HG03025 (cell line): ENCODE measurements around the gene AP1B1.
"Not testable (repeated sequence)": the region's sequence is repeated elsewhere in the genome, so short reads cannot be mapped to it uniquely, and the experiment has no call there.

Experiments used
- ATAC-seq: cut with Tn5 transposase; IDR thresholded peaks from one replicate; pipeline ENCODE4 v1.9.1; 2021; ENCODE audit warnings: mild to moderate bottlenecking, moderate library complexity; ENCODE audit not compliant: unreplicated experiment, low FRiP score

AP1B1 gene

GRCh38 chr22:29387921-29388758 is at the start of gene AP1B1:
Gene AP1B1, minus strand, starts transcription at chr22:29388570. Its CDS starts 21,327 bp downstream, at chr22:29367243.
- peak; percentile 81 for ATAC-seq

DNA sequence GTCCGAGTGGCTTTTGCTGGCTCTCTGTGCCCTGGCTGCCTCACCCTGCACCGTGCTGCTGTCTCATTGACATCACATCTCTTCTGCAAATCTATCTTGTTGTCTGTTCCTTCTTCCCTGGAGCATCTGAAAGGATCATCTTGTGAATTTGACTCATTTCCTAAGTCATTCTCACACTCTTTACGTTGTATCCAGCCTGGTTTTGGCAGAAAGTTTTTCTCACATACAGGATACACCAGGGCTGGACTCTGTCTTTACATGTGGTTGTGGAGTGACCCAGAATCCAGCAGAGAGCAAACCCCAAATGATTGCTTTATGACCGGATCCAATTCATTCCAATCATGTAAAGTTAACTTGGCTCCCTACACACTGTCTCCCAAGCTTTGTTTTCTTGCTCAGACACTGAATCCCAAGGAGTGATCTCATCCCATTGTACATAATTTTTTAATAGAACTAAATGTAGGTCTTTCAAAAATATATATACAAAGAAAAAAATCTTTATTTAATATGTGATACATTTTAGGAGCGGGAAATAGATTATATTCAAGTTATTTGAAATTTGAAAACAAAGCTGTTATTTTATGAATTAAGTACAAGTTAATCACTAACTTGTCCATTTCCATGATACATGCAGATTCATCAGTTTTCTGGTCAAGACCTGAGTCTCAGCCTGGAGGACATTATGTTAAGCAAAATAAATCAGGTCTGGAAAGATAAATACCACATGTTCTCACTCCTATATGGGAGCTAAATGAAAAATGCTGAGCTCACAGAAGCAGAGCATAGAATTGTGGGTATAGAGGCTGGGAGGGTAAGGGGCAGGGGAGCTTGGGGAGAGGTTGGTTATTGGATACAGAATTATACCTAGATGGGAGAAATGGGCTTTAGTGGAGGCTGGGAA is 47.1 kb upstream of the AP1B1 start:
- no peak for ATAC-seq

GRCh38 chr22:29434288-29434687 is 45.9 kb upstream of the AP1B1 start:
- no peak for ATAC-seq

- ATAC-seq, result no peak
Measured at GRCh38 chr22:29433856-29434255, 45.5 kb upstream of the AP1B1 start.

DNA sequence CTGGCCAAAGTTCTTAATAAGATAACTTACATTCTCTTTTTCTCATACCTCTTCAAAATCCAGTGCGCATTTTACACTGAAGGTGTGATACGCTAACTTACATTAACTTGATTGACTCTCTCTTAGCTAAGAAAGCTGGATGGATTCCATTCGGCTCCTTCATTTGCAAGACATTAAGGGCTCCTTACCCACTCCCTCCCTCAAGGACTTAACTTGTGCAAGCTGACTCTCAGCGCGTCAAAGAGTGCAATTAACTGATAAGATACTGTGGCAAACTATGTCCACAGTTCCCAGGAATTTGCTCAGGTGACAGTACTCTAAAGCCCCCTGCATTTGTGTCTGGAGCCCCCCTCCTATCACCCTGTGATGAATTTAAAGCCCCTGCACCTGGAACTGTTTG is 43.6 kb upstream of the AP1B1 start:
- ATAC-seq, result no peak

DNA sequence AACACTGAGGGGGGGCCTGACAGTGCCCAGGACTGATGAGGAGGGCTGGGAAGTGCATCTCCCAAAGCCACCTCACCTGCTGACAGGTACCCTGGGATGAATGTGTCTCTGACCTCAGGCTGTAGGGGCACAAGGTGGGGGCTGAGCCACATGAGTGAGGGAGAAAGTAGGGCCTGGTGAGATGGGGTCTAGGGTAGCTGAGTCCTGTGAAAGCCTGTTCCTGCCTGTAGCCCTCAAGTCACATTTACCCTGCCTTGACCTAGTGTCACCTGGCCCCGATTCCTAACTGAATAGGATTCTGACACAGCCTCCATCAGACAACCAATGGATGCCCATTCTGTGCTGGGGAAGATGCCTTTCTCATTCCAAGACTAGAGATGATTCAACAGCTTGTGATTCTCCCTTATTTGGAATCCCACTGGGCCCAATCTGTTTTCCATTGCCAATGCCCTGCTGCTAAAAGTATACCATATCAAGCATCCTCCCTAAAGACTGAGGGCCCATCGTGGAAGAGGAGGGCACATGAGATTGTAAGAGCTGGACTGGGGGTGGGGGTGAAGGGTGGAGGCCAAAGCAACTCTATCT is 38.9 kb upstream of the AP1B1 start:
- ATAC-seq, result no peak

GRCh38 chr22:29426476-29426875 is 38.1 kb upstream of the AP1B1 start:
- no peak for ATAC-seq

DNA sequence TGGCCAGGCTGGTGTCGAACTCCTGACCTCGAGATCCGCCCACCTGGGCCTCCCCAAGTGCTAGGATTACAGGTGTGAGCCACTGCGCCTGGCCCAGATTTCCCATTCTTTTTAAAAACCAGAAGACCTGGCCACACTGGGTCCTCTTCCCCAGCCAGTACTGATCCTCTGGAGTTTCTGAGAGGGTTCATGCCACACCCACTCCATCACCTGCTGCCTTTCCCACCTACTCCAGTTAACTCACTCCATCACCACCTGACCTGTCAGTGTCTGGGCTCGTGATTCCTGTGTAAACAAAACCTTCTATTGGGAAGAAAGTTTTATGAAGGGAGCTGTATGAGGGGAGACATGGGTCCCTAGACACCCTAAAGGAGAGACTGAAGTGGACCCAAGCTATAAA is 30.3 kb upstream of the AP1B1 start:
- ATAC-seq, result not testable (repeated sequence)

DNA sequence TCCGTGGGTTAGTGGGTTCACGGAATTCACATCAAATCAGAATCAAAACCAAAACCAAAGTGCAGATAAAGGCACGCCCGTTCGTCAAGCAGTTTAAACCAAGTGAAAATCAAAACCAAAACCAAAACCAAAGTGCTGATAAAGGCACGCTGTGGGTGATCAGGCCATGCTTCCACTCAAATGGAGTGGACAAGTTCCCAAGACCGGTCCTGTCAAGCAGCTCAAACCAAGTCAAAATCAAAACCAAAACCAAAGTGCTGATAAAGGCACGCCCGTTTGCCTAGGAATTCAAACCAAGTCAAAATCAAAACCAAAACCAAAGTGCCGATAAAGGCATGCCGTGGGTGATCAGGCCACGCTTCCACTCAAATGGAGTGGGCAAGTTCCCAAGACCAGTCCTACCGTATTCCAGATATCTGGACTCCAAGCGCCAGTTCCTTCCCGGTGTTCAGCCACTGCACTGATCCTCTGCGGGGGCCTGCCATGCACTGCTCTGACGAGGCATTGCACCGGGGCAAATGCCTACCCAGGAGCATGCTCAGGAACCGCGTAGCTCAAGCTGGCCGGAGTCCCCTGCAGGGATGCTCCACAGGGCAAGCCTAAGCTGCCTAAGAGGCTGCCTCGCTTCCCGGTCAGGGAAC is 26.7 kb upstream of the AP1B1 start:
- not testable (repeated sequence) for ATAC-seq

DNA sequence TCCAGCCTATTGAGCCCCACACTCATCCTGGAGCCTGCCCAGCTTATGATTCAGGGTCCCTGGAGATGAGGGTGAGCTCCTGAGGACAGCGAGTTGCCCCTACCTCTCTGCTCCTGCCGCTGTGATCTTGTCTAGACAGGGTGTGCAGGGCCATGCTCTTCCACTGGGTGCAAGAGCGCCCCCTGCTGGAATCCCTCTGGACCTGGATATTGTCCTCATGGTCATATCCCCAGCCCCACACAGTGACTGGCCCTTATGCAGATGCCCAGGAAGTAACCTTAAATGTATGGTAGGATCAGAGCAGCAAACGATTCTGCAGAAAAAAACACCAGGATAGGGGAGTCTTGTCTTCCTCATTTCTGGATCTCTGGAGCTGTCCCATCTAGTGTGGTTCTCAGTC is 24.4 kb upstream of the AP1B1 start:
- not testable (repeated sequence) for ATAC-seq

- not testable (repeated sequence) for ATAC-seq
Measured at GRCh38 chr22:29411569-29412211, 23.3 kb upstream of the AP1B1 start.

GRCh38 chr22:29408940-29409339 is 20.6 kb upstream of the AP1B1 start:
- no peak for ATAC-seq

DNA sequence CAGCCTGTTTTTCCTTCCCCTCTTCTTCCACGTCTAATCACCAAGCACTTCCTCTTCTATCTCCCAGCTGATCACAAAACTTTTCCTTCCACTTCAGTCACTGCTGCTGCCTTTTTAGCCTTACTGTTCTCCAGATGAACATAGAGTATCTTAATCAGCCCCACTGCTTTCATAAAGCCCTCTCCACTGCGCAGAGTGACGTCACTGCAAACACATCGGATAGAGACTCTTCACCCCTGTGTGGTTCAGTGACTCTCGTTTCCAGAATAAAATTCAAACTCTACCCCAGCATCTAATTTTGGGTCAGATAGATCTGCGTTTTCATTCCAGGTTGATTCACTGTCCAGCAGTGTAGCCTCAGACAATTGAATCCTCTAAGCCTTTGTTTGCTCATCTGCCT is 13.2 kb upstream of the AP1B1 start:
- not testable (repeated sequence) for ATAC-seq

DNA sequence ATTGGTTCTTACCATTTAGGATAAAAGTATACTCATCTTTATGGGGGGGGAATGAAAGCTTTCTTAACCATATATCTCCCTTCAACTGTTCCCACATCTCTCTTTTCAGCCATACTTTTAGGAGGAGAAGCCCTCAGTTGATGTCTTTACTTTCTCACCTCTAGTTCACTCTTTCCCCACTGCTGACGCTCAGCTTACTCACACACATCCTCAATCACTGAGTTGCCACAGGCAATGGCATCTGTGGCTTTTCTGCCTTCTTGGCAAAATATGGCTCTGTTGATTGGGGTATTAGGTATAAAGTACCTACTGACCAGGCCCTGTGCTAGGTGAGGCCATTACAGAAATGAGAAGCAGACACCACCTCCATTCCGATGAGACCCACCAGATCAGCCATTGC is 12.2 kb upstream of the AP1B1 start:
- ATAC-seq, result no peak

GRCh38 chr22:29397791-29398190 is 9.4 kb upstream of the AP1B1 start:
- no peak for ATAC-seq

DNA sequence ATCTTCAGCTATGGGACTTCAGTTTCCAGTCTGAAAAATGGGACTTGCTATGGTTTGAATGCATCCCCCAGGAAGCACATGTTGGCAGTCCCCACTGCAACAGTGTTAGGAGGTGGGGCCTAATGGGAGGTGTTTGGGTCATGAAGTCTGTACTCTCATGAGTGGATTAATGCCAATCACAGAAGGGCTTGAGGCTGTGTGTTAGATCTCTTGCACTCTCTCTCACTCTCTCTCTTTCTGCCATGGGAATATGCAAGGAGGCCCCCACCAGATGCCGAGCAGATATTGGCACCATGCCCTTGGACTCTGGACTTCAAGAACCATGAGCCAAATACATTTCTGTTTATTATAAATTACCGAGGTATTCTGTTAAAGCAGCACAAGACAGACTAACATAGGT is 7.8 kb upstream of the AP1B1 start:
- ATAC-seq, result no peak

DNA sequence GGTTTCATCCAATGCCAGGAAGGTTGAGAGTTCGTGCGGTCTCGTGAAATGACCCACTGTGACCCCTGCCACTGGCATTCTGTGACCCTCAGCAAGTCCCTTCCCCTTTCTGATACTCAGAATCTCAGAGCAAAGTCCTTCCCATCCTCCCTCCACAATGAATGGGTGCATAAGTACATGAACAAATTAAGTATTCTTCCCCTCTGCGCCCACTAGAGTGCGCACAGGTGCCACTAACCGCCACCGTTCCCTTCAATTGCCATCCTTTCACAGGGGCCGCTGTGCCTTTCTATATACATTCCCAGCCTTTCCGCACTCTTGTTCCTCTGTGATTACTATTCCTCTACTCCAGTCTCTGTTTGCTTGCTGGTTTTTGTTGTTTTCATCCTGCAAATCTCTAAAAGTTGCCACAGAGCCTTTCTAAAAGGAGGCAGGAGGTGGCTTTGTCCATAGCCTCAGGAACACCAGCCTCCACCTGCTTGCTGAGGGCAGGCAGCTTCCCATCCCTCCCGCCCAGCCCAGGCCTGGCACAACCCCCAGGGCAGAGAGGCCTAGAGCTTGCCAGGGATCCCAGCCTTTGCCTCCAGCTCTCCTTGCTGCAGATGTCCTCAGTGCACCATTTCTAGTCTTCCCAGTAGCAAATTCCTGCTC is 6.7 kb upstream of the AP1B1 start:
- ATAC-seq, result no peak

DNA sequence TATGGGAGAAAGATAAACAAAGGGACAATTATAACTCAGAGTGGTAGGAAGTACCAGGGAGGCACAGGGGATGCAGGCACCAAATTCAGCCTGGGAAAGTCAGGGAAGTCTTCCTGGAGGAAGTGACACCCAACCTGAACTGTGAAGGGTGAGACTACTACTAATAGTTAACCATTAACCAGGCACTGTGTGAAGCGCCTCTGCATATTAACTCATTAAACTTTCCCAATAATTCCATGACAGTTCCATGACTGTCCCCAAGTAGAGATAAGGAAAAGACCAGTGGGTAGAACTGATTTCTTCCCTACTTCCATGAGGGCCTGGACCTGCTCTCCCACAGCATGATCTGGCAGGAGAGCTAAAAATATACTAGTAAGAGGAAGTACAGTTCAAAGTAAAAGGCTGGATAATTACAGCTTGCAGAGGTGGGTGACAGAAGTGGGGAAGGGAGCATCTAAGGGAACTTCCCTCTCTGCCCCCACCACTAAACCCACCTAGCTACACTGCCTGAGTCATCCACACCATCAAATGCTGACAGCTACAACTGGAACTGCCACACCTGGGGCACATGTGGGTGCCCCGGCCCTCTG is 4.7 kb upstream of the AP1B1 start:
- ATAC-seq, result no peak

- no peak for ATAC-seq
Measured at GRCh38 chr22:29391546-29391945, 3.2 kb upstream of the AP1B1 start.
